Measurements from ENCODE around the gene EML4.

GRCh38 chr2:42186945-42187632 lies 17.9 kb downstream of the EML4 start:
- TF ChIP-seq POLR2A (IDR thresholded peaks at IDR 0.05) (no peak), CTCF (IDR thresholded peaks at IDR 0.05) (no peak), EP300 (IDR thresholded peaks at IDR 0.05) (no peak)

All from ovary (tissue), 3 donors.